NCI-H1105 (cell line): ENCODE data around the gene SUCLA2.
"Not testable (repeated sequence)": the region's sequence is repeated elsewhere in the genome, so short reads cannot be mapped to it uniquely, and the experiment has no call there.

Experiments used
- DNase-seq: peaks from one replicate; lab custom pipeline; 2025; lab: John Stamatoyannopoulos, UW

The SUCLA2 gene

GRCh38 chr13:48001114-48001881 is at the start of gene SUCLA2:
SUCLA2 (minus strand) TSS chr13:48001273; CDS start chr13:48001269, 4 bp downstream.
- peak; percentile 71 for DNase-seq

DNA sequence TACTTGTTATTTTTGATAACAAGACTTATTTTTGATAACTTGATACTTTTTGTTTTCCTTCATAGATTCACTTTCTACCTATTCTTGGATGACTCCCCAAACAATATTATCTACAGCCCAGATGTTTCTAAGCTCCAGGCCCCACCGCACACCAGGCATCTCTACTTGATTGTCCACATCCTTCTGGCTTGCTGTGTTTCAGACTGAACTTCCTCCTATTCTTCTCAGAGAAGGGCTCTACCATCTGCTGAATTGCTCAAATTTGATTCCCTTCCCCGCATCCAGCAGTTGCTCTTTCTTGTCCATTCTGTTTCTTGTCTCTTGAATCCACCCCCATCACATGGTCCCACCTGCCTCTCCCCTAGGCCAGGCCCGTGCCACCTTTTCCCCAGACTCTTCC is 49.5 kb upstream of the SUCLA2 start:
- no peak for DNase-seq

DNA sequence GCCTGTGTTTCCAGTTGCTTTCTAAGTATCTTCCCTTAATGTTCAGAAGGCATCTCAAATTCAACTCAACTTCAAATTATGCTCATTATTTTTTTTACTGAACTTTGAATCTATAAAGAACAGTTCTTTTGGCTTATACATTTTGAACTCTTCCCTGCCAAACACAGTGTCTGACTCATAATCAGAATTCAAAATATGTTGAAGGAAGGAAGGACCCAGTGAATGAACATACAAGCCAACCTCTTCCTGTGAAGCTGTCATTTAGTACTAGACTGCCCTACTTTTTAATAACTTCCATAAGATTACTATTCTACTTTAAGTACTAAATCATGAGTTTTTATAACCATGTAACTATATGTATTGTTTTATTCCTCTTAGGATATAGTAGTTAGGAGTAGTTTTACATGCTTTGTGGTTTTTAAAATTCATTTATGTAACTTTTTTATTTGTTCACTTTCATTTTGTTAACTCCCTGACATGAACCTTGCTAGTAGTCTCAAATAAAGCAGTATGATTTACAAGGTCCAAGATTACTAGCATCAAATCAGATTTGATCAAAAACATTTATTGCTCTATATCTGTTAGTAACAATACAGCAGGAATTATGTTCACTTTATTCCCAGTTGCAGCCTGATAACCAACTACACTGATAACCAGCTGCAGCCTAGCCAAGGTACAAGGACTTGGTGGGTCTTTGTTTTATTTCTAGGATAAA is 42.9 kb upstream of the SUCLA2 start:
- DNase-seq, result no peak

DNA sequence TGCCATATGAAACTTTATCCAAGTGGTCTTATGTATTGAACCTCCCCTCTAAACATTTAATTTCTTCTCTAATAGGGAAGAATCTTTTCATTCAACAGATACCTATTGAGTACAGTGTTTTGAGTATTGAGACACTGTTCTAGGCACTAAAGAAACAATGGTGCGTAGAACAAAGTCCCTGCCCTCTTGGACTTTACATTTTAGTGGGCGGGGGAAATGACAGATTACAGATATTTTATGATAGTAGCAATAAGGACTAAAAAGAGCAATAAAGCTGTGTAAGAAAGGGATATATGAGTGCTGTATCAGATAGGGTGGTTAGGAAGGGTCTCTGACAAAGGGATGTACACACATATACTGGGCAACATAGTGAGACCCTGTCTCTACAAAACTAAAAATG is 41.8 kb upstream of the SUCLA2 start:
- no peak for DNase-seq

DNA sequence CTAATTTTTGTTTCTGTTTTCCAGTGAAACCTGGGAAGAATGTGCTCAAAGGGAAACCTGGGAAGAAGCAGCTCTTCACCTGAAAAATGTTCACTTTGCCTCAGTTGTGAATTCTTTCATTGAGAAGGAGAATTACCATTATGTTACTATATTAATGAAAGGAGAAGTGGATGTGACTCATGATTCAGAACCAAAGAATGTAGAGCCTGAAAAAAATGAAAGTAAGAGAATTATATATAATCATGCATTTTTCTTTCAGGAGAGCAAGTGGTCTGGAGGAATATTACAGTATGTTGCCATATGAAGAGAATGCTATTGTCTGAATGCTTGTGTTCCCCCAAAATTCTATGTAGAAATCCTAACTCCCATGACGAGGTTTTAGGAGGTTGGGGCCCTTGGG is 39.8 kb upstream of the SUCLA2 start:
- DNase-seq, result no peak

DNA sequence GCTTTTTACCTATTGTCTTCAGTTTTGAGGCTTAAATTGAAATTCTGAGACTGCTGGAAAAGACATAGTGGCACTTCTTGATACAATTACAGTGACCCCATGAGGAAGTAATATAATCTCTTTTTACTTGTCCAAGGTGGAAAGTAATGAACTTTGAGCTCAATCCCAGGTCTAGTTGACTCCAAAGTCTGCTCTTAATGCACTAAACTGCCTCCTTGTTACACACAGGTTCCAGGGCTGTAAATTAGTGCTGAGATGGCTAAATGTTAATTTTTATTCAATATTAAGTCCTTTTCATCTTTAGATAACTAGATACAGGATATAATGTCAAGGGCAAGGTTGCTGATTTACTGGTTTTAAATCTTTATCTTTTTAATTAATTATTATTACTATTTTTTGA is 39.0 kb upstream of the SUCLA2 start:
- no peak for DNase-seq

GRCh38 chr13:48038761-48039160 is 37.7 kb upstream of the SUCLA2 start:
- no peak for DNase-seq

GRCh38 chr13:48037346-48038173 is 36.5 kb upstream of the SUCLA2 start, which contains the start of gene NUDT15:
NUDT15 (plus strand) TSS chr13:48037726; CDS start chr13:48037747, 21 bp downstream.
- peak; percentile 83 for DNase-seq

- no peak for DNase-seq
Observed at GRCh38 chr13:48029859-48030258, 28.8 kb upstream of the SUCLA2 start.

DNA sequence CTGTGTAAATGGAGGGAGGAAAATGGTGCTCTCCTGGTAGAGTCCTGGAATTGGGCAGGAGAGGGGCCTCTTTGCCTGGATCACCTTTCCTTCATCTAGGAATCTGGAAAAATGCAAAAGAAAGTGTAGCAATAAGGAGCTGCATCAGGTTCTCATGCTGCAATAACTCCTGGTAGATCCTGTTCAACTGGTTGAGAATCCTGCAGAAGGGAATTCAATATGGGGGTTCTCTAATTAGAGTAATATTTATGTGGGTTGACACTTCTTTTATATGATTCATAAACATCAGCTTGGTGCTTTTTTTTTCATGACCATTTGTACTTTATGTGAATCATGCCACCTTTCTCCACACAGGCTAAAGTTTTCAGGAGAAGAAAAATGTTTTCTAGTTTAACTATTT is 27.0 kb upstream of the SUCLA2 start:
- DNase-seq, result no peak

- DNase-seq, result no peak
Observed at GRCh38 chr13:48019796-48020195, 18.7 kb upstream of the SUCLA2 start.

DNA sequence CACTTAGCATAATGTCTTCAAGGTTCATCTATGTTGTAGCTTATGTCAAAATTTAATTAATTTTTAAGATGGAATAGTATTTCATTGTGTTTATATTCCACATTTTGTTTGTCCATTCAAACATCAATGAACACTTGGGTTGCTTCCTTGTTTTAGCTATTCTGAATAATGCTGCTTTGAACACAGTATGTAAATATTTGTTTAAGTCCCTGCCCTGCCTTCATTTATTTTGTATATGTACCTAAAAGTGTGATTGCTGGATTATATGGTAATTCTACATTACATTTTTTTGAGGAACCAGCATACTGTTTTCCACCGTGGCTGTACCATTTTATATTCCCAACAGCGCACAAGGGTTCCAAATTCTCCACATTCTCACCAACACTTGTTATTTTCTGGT is 17.6 kb upstream of the SUCLA2 start:
- DNase-seq, result no peak

GRCh38 chr13:48014359-48014758 is 13.3 kb upstream of the SUCLA2 start:
- no peak for DNase-seq

DNA sequence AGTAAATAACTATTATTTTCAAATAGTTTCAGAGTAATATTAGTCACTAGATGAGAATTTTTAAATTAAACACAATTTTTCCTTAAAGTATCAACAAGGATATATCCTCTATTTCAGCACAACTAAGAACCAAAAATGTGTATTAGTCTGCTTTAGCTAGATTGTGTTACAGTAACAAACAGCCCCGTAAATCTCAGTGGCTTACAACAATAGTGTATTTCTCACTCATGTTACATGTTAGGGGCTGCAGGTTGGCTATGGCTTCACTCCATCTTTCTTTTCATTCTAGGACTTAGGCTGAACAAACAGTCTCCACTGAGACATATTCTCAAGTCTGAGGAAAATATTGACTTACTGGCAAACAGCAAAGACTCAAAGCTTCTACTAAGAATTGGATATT is 11.6 kb upstream of the SUCLA2 start:
- no peak for DNase-seq

- no peak for DNase-seq
Observed at GRCh38 chr13:48010698-48011097, 9.6 kb upstream of the SUCLA2 start.

- no peak for DNase-seq
Observed at GRCh38 chr13:48009284-48009683, 8.2 kb upstream of the SUCLA2 start.

- no peak for DNase-seq
Observed at GRCh38 chr13:48006396-48006795, 5.3 kb upstream of the SUCLA2 start.

- no peak for DNase-seq
Observed at GRCh38 chr13:48004201-48004600, 3.1 kb upstream of the SUCLA2 start.

GRCh38 chr13:48001999-48002398 is 926 bp upstream of the SUCLA2 start:
- DNase-seq, result not testable (repeated sequence)

GRCh38 chr13:48000559-48001113 is 437 bp downstream of the SUCLA2 start:
- no peak for DNase-seq

DNA sequence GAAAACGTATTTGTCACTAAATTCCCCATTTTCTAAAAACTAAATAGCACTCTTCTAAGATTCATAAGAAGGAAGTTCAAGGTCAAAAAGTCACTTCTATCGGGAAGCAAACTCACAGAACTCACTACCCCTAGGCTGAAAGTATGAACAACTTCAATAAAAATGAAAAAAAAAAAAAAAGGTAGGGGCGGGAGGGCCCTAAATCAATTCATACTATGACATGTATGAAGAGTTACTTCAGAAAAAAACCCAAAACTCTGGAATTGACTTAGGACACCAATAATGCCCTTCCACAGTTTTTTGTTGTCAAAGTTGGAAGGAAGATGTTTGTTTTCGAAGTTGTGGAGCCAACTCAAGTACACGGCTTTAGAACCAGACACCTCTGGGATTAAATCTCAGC is 1.1 kb downstream of the SUCLA2 start:
- no peak for DNase-seq

DNA sequence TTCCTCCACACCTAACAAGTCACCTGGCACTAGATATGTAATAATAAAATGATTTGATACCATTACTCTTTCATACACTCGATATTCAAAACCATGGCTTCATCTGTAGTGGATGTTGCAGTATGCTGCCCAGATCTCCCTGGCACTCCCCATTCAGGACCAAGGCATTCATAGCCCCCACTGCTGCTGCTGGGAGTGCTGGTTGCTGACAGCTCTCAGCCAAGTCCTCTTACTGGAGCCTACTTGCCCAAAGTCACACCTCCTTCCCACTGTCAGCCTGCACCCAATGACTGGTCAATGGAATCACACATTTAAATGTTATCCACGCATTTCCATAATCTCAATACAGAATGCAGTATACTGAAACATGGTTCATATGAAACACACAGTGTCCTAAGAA is 3.7 kb downstream of the SUCLA2 start:
- no peak for DNase-seq
